HG03039 (cell line): ENCODE measurements around the gene MBOAT2.
"Not testable (repeated sequence)": the region's sequence is repeated elsewhere in the genome, so short reads cannot be mapped to it uniquely, and the experiment has no call there.

Experiments used
- ATAC-seq: cut with Tn5 transposase; IDR thresholded peaks from one replicate; pipeline ENCODE4 v1.9.1; 2021; ENCODE audit warnings: mild to moderate bottlenecking, moderate library complexity; ENCODE audit not compliant: unreplicated experiment

MBOAT2 gene, protein sequence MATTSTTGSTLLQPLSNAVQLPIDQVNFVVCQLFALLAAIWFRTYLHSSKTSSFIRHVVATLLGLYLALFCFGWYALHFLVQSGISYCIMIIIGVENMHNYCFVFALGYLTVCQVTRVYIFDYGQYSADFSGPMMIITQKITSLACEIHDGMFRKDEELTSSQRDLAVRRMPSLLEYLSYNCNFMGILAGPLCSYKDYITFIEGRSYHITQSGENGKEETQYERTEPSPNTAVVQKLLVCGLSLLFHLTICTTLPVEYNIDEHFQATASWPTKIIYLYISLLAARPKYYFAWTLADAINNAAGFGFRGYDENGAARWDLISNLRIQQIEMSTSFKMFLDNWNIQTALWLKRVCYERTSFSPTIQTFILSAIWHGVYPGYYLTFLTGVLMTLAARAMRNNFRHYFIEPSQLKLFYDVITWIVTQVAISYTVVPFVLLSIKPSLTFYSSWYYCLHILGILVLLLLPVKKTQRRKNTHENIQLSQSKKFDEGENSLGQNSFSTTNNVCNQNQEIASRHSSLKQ

DNA sequence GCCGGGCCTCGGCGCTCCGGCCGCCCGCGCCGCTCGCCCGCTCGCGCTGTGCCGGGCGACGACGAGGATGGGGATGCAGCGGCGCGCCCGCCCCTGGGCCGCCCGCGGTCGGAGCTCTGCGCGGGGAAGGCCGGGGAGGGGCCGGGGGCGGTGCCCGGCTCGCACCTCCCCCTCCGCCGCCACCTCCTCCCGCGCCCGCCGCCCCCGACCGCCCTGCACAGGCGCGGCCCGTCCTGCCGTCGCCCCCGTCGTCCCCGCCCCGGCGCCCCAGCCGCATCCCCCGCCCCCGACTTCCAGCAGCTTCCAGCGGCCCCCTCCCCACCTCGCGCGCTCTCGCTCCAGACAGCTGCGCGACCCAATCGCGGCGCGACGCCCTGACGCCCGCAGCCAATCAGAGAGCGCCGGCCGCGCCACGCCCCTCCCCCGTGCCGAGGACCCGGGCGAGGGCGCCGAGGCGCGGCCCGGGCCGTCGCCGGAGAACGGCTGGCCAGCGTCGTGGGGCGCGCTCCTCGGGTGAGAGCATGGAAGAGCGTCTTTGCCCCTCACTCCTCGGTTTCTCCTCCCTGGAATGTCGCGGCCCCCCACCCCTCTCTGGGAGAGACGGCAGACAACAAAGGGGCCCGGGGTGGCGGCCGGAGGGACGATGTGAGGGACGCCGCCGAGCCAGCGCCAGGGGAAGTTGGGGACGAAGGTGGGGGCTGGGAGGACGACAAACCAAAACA is at the start of gene MBOAT2:
MBOAT2 (minus strand) TSS at position 69 of the 722 bp plus-strand sequence. CDS start 70 bp downstream, outside the sequence.
- ATAC-seq: peak; percentile 89

DNA sequence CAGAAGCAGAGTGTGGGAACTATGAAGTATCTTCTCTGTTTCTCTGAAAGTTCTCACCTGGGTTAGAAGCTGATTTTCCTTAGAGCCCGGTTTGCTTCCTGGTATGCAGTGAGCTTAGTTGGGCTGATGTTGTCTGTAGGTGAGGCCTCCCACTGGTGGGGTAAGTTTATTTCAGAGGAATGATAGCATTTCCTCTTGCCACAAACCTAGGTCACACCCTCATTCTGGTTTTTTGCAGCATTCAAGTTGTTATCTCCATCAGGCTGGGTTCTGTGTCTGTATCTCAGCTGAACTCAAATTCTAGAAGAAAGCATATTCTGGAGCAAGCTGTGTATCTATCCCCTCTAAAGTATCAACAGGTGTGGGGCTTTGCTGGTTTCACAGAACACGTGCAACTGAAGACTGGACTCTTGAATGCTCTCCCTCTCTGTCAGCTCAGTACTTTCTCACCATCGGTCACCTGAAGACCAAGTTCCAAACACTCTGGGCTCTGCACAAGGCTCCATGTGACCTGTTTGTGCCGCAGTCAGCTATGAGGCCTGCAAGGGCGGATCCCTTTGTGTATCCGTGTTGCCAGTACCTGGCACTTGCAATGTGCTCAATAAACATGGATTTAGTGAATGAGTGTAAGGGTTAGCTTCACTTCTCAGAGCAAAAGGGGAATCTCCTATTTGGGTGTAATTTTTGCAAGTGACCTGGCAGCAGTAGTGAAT is 49.5 kb upstream of the MBOAT2 start:
- ATAC-seq: no peak

DNA sequence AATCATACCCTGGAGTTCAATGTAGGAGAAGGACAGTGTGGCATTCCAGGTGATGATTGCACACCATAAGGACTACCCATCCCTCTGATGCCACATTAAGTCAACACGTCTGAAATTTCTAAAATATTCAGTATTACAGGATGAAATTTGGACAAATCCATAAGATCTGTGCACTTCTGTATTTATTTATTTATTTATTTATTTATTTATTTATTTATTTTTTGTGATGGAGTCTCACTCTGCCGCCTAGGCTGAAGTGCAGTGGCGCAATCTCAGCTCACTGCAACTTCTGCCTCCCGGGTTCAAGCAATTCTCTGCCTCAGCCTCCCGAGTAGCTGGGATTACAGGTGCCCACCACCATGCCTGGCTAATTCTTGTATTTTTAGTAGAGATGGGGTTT is 48.0 kb upstream of the MBOAT2 start:
- ATAC-seq: not testable (repeated sequence)

DNA sequence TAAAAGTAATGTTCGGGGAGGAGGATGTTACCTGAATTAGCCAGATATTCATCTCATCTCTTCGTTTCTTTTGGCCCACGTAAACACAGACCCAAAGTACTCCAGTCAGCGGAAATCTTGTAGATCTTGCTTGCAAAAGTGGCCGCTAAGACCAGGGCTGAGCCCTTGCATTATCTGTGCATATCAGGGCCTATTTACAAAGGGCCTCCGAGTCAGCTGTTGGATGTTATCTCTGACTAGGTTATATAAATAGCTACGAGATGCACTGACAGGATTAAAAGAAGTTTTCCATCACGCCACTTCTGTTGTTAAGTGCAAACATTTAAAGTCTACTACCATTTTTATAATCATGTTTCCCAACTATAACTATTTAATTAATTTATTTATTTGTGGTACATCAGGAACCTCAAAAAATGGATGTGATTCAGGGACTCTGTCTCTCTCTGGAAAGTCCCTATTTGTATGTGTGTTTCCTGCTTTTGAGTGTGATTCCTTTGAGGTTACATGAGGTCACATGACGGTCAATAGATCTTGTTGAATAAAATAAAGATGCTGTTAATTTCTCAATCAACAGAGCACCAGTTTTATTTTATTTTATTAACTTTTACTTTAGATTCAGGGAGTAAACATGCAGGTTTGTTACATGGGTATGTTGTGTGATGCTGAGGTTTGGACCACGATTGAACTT is 46.8 kb upstream of the MBOAT2 start:
- no peak for ATAC-seq

DNA sequence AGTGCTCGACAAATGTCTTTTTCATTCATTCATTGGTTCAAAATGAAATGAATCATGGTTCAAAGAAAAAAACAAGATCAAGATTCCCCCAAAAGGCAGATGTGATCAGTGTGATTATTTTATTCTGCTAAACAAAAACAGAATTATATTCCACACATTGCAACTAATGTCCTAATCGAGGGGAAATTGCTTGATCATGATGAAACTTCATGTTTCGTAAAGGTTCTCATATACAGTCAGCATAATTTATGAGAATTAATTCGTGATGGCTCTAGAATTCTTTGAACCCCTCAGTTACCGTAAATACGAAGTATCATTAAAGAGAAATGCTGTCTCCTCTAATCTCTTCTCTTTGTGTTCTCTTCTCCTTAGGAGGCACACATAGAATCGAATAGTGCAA is 42.1 kb upstream of the MBOAT2 start:
- ATAC-seq: no peak

DNA sequence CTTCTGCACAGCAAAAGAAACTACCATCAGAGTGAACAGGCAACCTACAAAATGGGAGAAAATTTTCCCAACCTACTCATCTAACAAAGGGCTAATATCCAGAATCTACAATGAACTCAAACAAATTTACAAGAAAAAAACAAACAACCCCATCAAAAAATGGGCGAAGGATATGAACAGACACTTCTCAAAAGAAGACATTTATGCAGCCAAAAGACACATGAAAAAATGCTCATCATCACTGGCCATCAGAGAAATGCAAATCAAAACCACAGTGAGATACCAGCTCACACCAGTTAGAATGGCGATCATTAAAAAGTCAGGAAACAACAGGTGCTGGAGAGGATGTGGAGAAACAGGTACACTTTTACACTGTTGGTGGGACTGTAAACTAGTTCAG is 40.0 kb upstream of the MBOAT2 start:
- not testable (repeated sequence) for ATAC-seq

DNA sequence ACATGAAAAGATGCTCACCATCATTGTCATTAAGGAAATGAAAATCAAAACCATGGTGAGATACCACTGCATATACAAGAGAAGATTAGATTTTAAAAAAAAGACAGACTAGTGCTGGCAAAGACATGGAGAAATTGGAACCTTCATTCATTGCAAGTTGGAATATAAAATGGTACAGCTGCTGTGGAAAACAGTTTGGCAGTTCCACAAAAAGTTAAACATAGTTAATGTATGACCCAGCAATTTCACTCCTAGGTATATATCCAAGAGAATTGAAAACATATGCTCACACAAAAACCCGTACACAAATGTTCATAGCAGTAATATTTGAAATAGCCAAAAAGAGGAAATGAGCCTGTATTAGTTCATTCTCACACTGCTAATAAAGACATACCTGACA is 33.7 kb upstream of the MBOAT2 start:
- ATAC-seq: no peak

DNA sequence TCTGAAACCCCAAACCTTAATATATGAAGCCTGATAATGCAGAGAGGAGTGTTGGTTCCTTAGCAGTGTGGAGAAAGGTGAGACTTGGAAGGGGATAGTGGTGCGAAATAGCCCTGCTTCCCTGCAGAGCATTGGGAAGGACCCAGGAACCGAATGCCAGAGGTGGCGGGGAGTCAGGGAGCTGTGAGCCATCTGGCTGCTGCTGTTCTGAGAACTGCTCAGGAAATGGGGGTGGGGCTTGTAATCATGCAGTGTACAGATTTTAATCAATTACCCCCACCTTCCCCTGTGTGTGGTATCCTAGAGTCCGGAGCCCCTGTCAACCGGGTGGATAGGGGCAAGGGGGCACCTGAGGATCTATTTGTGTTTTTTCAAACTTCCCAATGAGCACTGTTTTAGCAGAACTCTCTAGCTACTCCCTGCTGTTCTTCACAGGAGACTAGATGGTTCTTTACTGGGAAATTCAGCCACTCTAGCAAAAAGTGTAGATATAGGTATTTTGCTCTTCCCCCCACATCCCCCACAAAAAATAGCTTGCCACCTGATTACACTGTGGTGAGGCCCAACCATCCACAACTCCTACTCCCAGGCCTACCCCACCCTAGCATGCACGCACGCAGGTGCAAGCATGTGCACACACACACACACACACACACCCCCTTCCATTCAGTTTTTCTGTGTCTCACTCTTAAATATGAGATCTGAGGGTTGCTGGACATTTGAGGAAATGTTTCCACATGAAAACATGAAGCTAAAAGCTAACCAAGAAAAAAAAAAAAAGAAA is 30.1 kb upstream of the MBOAT2 start:
- no peak for ATAC-seq

DNA sequence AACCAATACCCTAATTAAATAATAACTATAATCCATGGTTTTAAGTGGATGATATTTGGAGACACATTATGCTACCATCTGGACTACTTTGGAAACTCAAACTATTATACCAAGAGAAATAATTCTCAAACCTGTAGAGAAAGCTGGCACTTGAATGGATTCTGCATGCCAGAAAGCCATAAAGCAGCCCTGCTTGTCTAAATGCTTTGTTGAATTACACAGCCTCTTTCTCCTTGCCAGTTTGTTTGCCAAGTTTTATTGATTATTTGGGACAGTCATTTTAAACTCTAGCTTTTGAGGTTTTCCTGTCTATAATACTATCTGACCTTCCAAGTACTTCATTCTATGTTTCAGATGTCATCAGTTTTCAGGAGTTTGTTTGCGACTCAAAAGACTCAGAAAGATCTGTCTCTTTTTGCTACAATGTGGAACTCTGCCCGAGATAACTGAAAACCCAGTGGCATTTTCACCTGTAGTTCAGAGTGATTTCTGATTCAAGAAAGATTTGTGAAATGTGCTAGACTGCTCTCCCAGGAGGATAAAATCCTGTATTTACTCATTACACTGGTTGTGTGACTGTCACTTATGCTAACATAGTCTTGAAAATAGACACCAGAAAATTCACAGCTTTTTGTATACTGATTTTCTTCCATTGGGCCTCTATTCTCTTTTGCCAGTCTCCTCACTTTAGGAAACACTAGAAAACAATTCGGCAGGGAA is 29.2 kb upstream of the MBOAT2 start:
- no peak for ATAC-seq

DNA sequence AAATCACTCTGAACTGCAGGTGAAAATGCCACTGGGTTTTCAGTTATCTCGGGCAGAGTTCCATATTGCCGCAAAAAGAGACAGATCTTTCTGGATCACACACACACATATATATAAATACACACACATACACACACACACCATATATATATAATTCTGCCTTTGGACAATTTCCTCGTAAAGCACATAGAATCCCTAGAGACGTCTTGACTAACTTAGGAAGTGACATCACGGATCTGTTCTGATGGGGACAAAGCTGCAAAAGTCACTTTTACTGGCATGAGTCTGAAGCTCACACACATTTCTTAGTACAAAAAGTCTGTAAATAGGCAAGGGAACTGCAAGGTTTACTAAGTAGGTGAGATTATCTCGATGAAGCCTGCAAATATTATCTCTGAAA is 28.6 kb upstream of the MBOAT2 start:
- ATAC-seq: no peak

DNA sequence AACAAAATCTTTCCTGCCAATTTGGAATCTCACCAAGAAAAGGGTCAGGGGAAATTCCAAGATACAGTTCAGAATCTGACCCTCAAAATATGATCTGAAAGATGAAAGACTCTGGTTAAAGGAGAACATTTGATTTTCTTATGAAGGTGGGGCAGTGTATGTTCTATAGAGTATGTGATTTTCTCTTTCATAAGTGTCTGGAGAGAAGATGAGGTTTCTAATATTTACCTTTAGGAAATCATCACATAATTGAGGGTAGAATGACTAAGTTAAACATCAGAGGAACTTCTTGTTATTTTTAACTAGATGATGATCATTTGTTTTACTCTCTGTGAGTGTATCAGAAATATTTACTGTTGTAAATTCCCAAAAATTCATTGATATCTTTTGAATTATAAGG is 27.8 kb upstream of the MBOAT2 start:
- ATAC-seq: no peak

DNA sequence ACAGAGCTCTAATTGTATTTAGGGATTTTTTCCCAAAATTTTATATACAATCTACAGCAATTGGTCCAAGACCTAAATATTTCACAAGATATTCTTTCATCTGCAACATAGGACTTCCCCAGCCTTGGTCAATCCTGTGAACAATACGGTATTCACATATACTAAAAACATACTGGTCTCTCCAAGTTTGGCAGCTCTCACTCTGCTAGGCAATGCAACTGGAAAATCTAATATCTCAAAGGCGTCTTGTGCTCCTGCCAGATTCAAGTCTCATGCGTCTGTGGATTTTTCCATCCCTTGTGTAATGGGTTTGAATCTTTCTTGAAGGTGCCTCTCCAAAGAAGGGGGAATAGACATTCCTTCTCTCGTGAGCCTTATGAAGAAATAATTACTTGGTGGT is 27.4 kb upstream of the MBOAT2 start:
- no peak for ATAC-seq

DNA sequence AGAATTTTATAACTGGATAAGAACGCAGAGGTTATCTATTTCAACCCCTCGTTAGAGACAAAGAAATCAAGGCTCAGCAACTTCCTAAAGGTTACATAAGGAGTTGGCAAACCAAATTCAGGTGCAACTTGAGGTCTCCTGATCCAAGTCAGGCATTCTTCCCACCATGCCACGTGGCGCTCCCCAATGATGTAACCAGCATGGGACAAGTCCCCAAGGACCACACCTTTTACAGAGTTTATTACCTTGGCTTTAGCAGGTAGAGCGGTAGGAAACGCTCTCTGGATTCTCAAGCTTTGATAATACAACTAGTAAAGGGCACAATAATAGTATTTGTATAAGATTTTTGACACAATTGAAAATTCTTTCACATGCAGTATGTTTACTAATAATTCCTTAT is 26.7 kb upstream of the MBOAT2 start:
- no peak for ATAC-seq

DNA sequence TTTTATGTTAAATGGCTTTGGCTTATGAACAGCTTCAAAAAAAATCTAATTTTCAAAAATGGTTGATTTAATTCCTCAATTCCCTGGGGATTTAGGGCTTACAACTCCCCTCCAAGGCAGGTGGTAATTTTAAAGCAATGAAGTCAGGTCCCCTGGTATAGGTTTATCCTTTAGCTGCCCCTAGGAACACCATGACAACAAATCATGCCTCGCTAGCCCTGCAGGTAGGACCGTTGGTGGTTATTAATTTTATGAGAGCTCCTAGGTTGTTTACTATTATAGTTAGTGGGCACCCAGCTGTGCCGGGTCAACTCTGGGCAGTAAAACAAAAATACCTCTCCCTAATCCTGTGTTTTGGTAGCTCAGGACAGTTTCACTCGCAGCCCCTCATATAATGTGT is 26.2 kb upstream of the MBOAT2 start:
- ATAC-seq: no peak

DNA sequence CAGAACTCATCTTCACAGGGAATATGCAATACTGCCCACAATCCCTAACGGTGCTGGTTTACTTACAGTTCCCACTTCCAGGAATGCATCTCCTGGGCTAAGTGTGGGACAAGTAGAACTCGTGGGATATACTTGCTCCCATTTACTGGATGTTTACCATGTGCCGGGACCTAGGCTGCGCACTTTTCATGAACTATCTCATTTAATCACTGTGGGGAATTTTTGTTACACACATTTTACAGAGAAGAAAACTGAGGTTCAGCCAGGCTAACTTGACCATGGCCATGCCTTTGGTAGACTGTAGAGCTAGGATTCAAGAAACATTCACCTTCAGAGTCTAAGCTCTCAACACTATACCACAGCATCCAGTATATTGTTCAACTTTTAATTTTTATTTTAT is 24.4 kb upstream of the MBOAT2 start:
- no peak for ATAC-seq

DNA sequence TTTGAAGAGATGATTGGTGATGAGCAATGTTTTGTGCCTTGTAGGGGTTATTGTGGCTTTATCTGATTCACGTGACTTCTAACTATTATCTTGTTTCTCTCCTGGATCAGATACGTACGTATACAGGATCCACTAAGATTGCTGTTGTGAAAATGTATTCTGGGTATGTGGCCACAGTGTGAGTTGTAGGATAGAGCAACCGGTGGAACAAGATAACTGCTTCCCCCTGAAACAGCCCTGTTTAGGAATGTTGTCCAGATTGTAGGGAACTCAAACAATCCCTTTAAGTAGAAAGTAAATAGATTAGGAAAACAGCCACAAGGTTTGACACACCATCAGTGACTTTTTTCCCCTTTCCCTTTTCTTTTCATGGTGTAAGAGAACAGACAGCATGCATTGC is 22.3 kb upstream of the MBOAT2 start:
- ATAC-seq: no peak

DNA sequence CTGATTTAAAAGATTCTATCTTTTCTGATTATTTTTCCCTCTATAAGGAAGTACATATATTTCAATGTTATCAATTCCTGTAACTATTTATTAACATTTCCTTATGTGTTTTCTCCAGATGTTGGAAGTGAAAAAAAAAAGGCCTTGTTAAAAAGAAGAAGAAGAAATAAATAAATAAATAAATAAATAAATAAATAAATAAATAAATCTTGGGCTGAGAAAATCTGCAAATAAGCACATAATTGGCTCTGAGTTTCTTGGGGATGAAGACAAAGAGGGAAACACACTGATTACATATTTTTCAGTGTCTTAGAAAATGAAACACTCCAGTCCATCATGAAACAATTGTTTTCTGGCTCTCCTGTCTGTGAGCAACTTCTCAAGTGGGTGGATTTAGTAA is 21.1 kb upstream of the MBOAT2 start:
- no peak for ATAC-seq

DNA sequence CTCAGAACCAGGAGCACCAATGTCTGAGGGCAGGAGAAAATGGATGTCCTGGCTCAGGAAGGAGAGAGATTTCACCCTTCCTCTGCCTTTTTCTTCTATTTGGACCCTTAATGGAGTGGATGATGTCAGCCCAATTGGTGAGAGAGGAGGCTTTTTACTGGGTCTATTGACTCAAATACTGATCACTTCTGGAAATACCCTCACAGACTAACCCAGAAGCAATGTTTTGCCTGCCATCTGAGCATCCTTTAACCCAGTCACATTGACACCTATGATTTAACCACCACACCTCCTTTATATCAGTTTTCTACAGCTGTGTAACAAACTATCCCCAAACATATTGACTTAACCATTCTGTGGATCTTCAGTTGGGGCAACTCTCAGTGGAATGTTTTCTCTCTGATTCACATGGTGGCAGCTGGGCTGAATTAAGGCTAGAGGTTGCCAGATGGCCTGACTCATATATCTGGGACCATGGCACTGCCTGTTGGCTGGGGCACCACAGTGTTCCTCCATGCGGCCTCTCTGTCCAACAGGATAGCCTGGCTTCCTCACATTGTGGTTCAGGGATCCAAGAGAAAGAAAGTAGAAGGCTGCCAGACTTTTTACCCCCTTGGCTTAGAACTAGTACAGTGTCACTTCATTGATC is 18.2 kb upstream of the MBOAT2 start:
- ATAC-seq: no peak

DNA sequence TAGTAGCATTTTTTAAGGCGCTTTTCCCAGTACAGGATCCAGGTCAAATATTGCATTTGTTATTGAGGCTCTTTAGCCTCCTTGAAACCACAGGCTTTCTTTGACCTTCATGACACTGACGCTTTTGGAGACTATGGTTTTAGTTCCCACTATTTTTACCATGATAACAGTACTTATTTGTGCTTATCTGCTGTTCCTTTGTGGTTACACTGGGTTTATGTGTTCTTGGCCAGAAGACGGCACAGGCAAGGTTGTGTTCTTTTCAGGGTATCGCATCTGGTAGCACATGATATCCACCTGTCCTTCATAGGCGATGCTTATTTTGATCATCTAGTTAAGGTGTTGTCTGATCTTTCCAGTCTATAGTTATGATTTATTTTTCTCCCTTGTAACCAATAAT is 16.8 kb upstream of the MBOAT2 start:
- ATAC-seq: no peak
